Choroid plexus epithelial cell (primary cell): ENCODE data around the gene FSTL5.
A peak's percentile ranks its signal among the peaks of the same experiment; 100 is the strongest.
"Not testable (repeated sequence)": the region's sequence is repeated elsewhere in the genome, so short reads cannot be mapped to it uniquely, and the experiment has no call there.

ENCODE experiments used
- DNase-seq: peaks from one replicate; pipeline ENCODE4 v3.0.0-alpha.2; 2010; ENCODE audit warnings: low read depth
- H3K4me3 ChIP-seq: 2 replicates; pipeline ENCODE4 v1.5.1; 2011; ENCODE audit warnings: low read depth, mild to moderate bottlenecking, control low read depth, low read length, moderate library complexity
- CTCF ChIP-seq: conservative IDR thresholded peaks from 2 replicates; pipeline ENCODE4 v1.5.1; 2011; ENCODE audit warnings: low read depth, mild to moderate bottlenecking, control low read depth, inconsistent platforms, low read length, moderate library complexity

Gene FSTL5

GRCh38 chr4:162131256-162131655 is 32.5 kb downstream of the FSTL5 start:
- no peak overlapping the region for H3K4me3 ChIP-seq
- DNase-seq, result peak; percentile 46
- TF ChIP-seq CTCF, result peak; percentile 48

GRCh38 chr4:162126729-162127128 is 37.1 kb downstream of the FSTL5 start:
- no peak overlapping the region for H3K4me3 ChIP-seq
- TF ChIP-seq CTCF, result no peak
- DNase-seq, result no peak

- no peak for DNase-seq
- TF ChIP-seq CTCF, result no peak
- H3K4me3 ChIP-seq, result no peak overlapping the region
These were observed 46.7 kb downstream of the FSTL5 start for GRCh38 chr4:162117051-162117450.

GRCh38 chr4:162116095-162116779 is 47.6 kb downstream of the FSTL5 start:
- H3K4me3 ChIP-seq, result no peak overlapping the region
- DNase-seq, result no peak
- TF ChIP-seq CTCF, result no peak

GRCh38 chr4:162115333-162115732 is 48.5 kb downstream of the FSTL5 start:
- no peak overlapping the region for H3K4me3 ChIP-seq
- no peak for TF ChIP-seq CTCF
- peak; percentile 5 for DNase-seq

- no peak for DNase-seq
- no peak overlapping the region for H3K4me3 ChIP-seq
- TF ChIP-seq CTCF, result no peak
These were observed 52.7 kb downstream of the FSTL5 start for GRCh38 chr4:162111078-162111477.

- no peak for TF ChIP-seq CTCF
- DNase-seq, result no peak
- no peak overlapping the region for H3K4me3 ChIP-seq
These were observed 59.2 kb downstream of the FSTL5 start for GRCh38 chr4:162104459-162105124.

GRCh38 chr4:162103908-162104307 is 59.9 kb downstream of the FSTL5 start:
- H3K4me3 ChIP-seq, DNase-seq: not testable (repeated sequence)
